H1 (cell line): ENCODE data around the gene RNU6-8. TPM values are rescaled to one million over a fixed set of nuclear protein-coding genes. Genes with fewer than 3 reads are reported as not detected.

Experiments
- CTCF ChIA-PET: fragments of 300-600 bp; sonication (Branson Sonifier 250); formaldehyde crosslinking; loops from one replicate; lab custom pipeline; 2021; ENCODE audit not compliant: partially characterized antibody; lab: Charles Lee
- POLR2A ChIA-PET: fragments of 300-600 bp; sonication (Branson Sonifier 250); formaldehyde crosslinking; loops from one replicate; lab custom pipeline; 2021; ENCODE audit warnings: inconsistent platforms; ENCODE audit not compliant: partially characterized antibody; lab: Charles Lee
- DNase-seq, 2 experiments: peaks; one replicate each; pipeline versions ENCODE4 v3.0.0 to v3.0.0-alpha.2; 2010 to 2022; ENCODE audit warnings: low spot score in 2 of 2, low read depth in 1 of 2, mixed read lengths in 1 of 2
- FAIRE-seq: peaks from 2 replicates; lab custom pipeline; 2011; peaks lifted over from hg19 to GRCh38; lab: Jason Lieb, UNC
- H2AFZ ChIP-seq: 2 replicates; pipeline ENCODE4 v1.8.1; 2012; ENCODE audit warnings: low read length, inconsistent platforms
- H2AK5ac ChIP-seq: 2 replicates; pipeline ENCODE4 v1.6.1; 2013; ENCODE audit warnings: low read depth, low read length
- H2BK120ac ChIP-seq: replicated peaks from 2 replicates; pipeline ENCODE3; 2013; ENCODE audit warnings: low read depth, low read length, inconsistent platforms
- H2BK12ac ChIP-seq: 2 replicates; pipeline ENCODE4 v1.6.1; 2013; ENCODE audit warnings: low read depth, low read length
- H2BK15ac ChIP-seq: 2 replicates; pipeline ENCODE4 v1.6.1; 2013; ENCODE audit warnings: low read length
- H2BK20ac ChIP-seq: 2 replicates; pipeline ENCODE4 v1.6.1; 2013; ENCODE audit warnings: low read length
- H2BK5ac ChIP-seq: 2 replicates; pipeline ENCODE4 v1.6.1; 2013; ENCODE audit warnings: low read depth, low read length
- H3K14ac ChIP-seq: 2 replicates; pipeline ENCODE4 v1.6.1; 2013; ENCODE audit warnings: inconsistent platforms; ENCODE audit not compliant: insufficient read length
- H3K18ac ChIP-seq: 2 replicates; pipeline ENCODE4 v1.6.1; 2013; ENCODE audit warnings: low read length; ENCODE audit errors: extremely low read depth
- H3K23ac ChIP-seq: 2 replicates; pipeline ENCODE4 v1.6.1; 2013; ENCODE audit warnings: inconsistent platforms; ENCODE audit not compliant: insufficient read length
- H3K23me2 ChIP-seq: 2 replicates; pipeline ENCODE4 v1.6.1; 2013; ENCODE audit warnings: low read depth, low read length
- H3K27ac ChIP-seq: 2 replicates; pipeline ENCODE4 v1.6.1; 2011; ENCODE audit warnings: low read depth, low read length, inconsistent platforms
- H3K27me3 ChIP-seq, 4 experiments: replicated peaks in 1 of 4; 1 replicate in 1 of 4; 2 replicates in 3 of 4; pipeline versions ENCODE4 v1.6.1 to v1.8.1; 2011 to 2013; ENCODE audit warnings: low read length in 3 of 4, mild to moderate bottlenecking in 3 of 4, inconsistent platforms in 2 of 4, mixed read lengths in 2 of 4, moderate library complexity in 1 of 4; ENCODE audit not compliant: control insufficient read depth in 3 of 4, insufficient read depth in 3 of 4; ENCODE audit errors: extremely low read depth in 1 of 4
- H3K36me3 ChIP-seq, 4 experiments: 2 replicates each; pipeline versions ENCODE4 v1.6.1 to v1.8.1; 2011 to 2013; ENCODE audit warnings: mild to moderate bottlenecking in 4 of 4, low read length in 3 of 4, moderate library complexity in 2 of 4, control low read depth in 1 of 4, inconsistent platforms in 1 of 4; ENCODE audit not compliant: insufficient read depth in 4 of 4, control insufficient read depth in 2 of 4
- H3K4ac ChIP-seq: replicated peaks from 2 replicates; pipeline ENCODE3; 2013; ENCODE audit warnings: low read length, low read depth, mixed read lengths, inconsistent platforms; ENCODE audit not compliant: insufficient read length
- H3K4me1 ChIP-seq, 4 experiments: replicated peaks in 1 of 4; 1 replicate in 1 of 4; 2 replicates in 3 of 4; pipeline versions ENCODE4 v1.6.1 to v1.8.1; 2011 to 2013; ENCODE audit warnings: low read length in 3 of 4, inconsistent platforms in 2 of 4, mixed read lengths in 1 of 4; ENCODE audit not compliant: insufficient read depth in 4 of 4, control insufficient read depth in 3 of 4
- H3K4me2 ChIP-seq, 2 experiments: 2 replicates each; pipeline versions ENCODE4 v1.6.1 to v1.8.1; 2011 to 2013; ENCODE audit warnings: low read depth in 2 of 2, low read length in 2 of 2, control low read depth in 1 of 2, inconsistent platforms in 1 of 2, mild to moderate bottlenecking in 1 of 2; ENCODE audit not compliant: insufficient read depth in 1 of 2
- H3K4me3 ChIP-seq, 4 experiments: fragments of 200-600, 300-600 bp in 1 of 4; sonication (generic), shearing (Covaris generic), sonication (Bioruptor Twin) in 1 of 4; 2 replicates each; pipeline versions ENCODE4 v1.5.1 to v1.8.1; 2011 to 2016; ENCODE audit warnings: low read length in 4 of 4, low read depth in 3 of 4, control low read depth in 2 of 4, inconsistent platforms in 2 of 4, mild to moderate bottlenecking in 2 of 4, mixed read lengths in 1 of 4, moderate library complexity in 1 of 4; ENCODE audit not compliant: insufficient read depth in 2 of 4; ENCODE audit errors: extremely low read depth in 1 of 4
- H3K56ac ChIP-seq: replicated peaks from 2 replicates; pipeline ENCODE3; 2013; ENCODE audit warnings: low read depth, mild to moderate bottlenecking, mixed read lengths, low read length, inconsistent platforms; ENCODE audit not compliant: insufficient read length
- H3K79me1 ChIP-seq: 2 replicates; pipeline ENCODE4 v1.6.1; 2013; ENCODE audit warnings: low read depth, low read length, control low read depth
- H3K79me2 ChIP-seq, 2 experiments: 2 replicates each; pipeline versions ENCODE4 v1.6.1 to v1.8.1; 2012 to 2013; ENCODE audit warnings: low read length in 2 of 2, mild to moderate bottlenecking in 2 of 2, inconsistent platforms in 1 of 2; ENCODE audit not compliant: insufficient read depth in 2 of 2, control insufficient read depth in 1 of 2
- H3K9ac ChIP-seq, 4 experiments: replicated peaks in 1 of 4; 1 replicate in 1 of 4; 2 replicates in 3 of 4; pipeline versions ENCODE4 v1.6.1 to v1.8.1; 2011 to 2013; ENCODE audit warnings: low read depth in 3 of 4, low read length in 3 of 4, control low read depth in 2 of 4, mild to moderate bottlenecking in 2 of 4, moderate library complexity in 2 of 4, inconsistent platforms in 1 of 4; ENCODE audit errors: extremely low read depth in 1 of 4
- H3K9me3 ChIP-seq, 2 experiments: 2 replicates each; pipeline versions ENCODE4 v1.6.1 to v1.8.1; 2012 to 2013; ENCODE audit warnings: mild to moderate bottlenecking in 2 of 2, moderate library complexity in 2 of 2, control low read depth in 1 of 2, inconsistent platforms in 1 of 2, low read depth in 1 of 2, low read length in 1 of 2, mixed read lengths in 1 of 2; ENCODE audit not compliant: insufficient read depth in 2 of 2
- H4K20me1 ChIP-seq, 2 experiments: replicated peaks in 1 of 2; 2 replicates each; pipeline versions ENCODE3 to v1.8.1; 2011 to 2013; ENCODE audit warnings: inconsistent platforms in 2 of 2, low read length in 2 of 2, mild to moderate bottlenecking in 1 of 2; ENCODE audit not compliant: insufficient read depth in 2 of 2, control insufficient read depth in 1 of 2
- H4K5ac ChIP-seq: 2 replicates; pipeline ENCODE4 v1.6.1; 2013; ENCODE audit warnings: low read length, low read depth, mixed read lengths, inconsistent platforms; ENCODE audit not compliant: insufficient read length
- H4K8ac ChIP-seq: 2 replicates; pipeline ENCODE4 v1.8.0; 2013; ENCODE audit warnings: mild to moderate bottlenecking, moderate library complexity, low read length, inconsistent platforms; ENCODE audit not compliant: insufficient read depth; ENCODE audit errors: extremely low read depth
- H4K91ac ChIP-seq: replicated peaks from 2 replicates; pipeline ENCODE3; 2013; ENCODE audit warnings: low read length, mixed read lengths, inconsistent platforms; ENCODE audit not compliant: insufficient read length
- BRCA1 ChIP-seq: IDR thresholded peaks from 2 replicates; pipeline ENCODE4 v1.6.1; 2012; ENCODE audit warnings: low read depth, low read length, improper control_type of control experiment
- CBX8 ChIP-seq: fragments of 300-800, 300-1000 bp; sonication (generic); IDR thresholded peaks from 2 replicates; pipeline ENCODE4 v1.7.1; 2016; ENCODE audit warnings: low read depth, low read length, borderline replicate concordance
- CREB1 ChIP-seq: IDR thresholded peaks from 2 replicates; pipeline ENCODE4 v1.6.1; 2012; ENCODE audit warnings: inconsistent platforms
- CTBP2 ChIP-seq: IDR thresholded peaks from 2 replicates; pipeline ENCODE4 v1.7.0; 2011; ENCODE audit warnings: borderline replicate concordance, mild to moderate bottlenecking, moderate library complexity, mixed read lengths, low read length; ENCODE audit not compliant: insufficient read depth, insufficient read length
- JUN ChIP-seq: IDR thresholded peaks from 2 replicates; pipeline ENCODE4 v1.6.1; 2011; ENCODE audit warnings: low read depth, mild to moderate bottlenecking, improper control_type of control experiment, low read length
- KDM1A ChIP-seq: fragments of 200-600, 300-600 bp; sonication (generic); IDR thresholded peaks from 2 replicates; pipeline ENCODE4 v1.7.1; 2016; ENCODE audit warnings: mild to moderate bottlenecking, low read length, borderline replicate concordance
- PHF8 ChIP-seq: fragments of 200-600 bp; sonication (generic); conservative IDR thresholded peaks from 2 replicates; pipeline ENCODE4 v1.7.1; 2012; ENCODE audit warnings: low read depth, mild to moderate bottlenecking, inconsistent platforms, low read length, moderate library complexity
- POLR2A ChIP-seq, 2 experiments: IDR thresholded peaks; 1 replicate in 1 of 2; 2 replicates in 1 of 2; pipeline ENCODE4 v1.6.1; 2011; ENCODE audit warnings: low read depth in 2 of 2, low read length in 2 of 2, mild to moderate bottlenecking in 2 of 2; ENCODE audit errors: control extremely low read depth in 1 of 2
- POLR2AphosphoS5 ChIP-seq: IDR thresholded peaks from 2 replicates; pipeline ENCODE4 v1.6.1; 2011; ENCODE audit warnings: low read depth, low read length
- RAD21 ChIP-seq, 2 experiments: IDR thresholded peaks in 1 of 2; conservative IDR thresholded peaks in 1 of 2; 2 replicates each; pipeline ENCODE4 v1.6.1; 2011; ENCODE audit warnings: low read depth in 2 of 2, low read length in 2 of 2, improper control_type of control experiment in 1 of 2, inconsistent platforms in 1 of 2, mild to moderate bottlenecking in 1 of 2, moderate library complexity in 1 of 2
- SIN3A ChIP-seq, 2 experiments: IDR thresholded peaks in 1 of 2; conservative IDR thresholded peaks in 1 of 2; 2 replicates each; pipeline ENCODE4 v1.6.1; 2011 to 2012; ENCODE audit warnings: low read length in 2 of 2, improper control_type of control experiment in 1 of 2, low read depth in 1 of 2, mild to moderate bottlenecking in 1 of 2
- WGBS, 2 experiments: shearing (Covaris generic) in 1 of 2; methylation state at CpG; one replicate each; pipeline versions ENCODE4 v1.1.6 to v1.1.7; 2013 to 2015; ENCODE audit warnings: low lambda C conversion rate in 2 of 2, mixed read lengths in 2 of 2, inconsistent platforms in 1 of 2, low coverage in 1 of 2, missing lambda C conversion rate in 1 of 2; ENCODE audit not compliant: insufficient replicate concordance in 2 of 2, insufficient coverage in 1 of 2, insufficient read length in 1 of 2; ENCODE audit errors: extremely low coverage in 1 of 2, missing lambda C conversion rate in 1 of 2; 5-methylcytosine and 5-hydroxymethylcytosine counted together
- polyA plus RNA-seq, 7 experiments: library from polyadenylated mRNA; depleted of rRNA in 3 of 7; stranded (reverse) in 5 of 7; unstranded in 2 of 7; fragments of >200 nt in 5 of 7; fragments of 200-250 nt in 2 of 7; gene quantifications; 1 replicate in 5 of 7; 2 replicates in 1 of 7; 4 replicates in 1 of 7; pipeline versions ENCODE4 v1.2.1 to v1.2.3, GENCODE V29; 2011 to 2013; ENCODE audit warnings: missing spikeins in 2 of 7, mixed read lengths in 2 of 7
- total RNA-seq: library from RNA; stranded (reverse); fragmentation: NEBNext Ultra II Directional; extraction: Animal tissue kit (Norgen Biotek cat#: 25700); gene quantifications from 2 replicates; pipeline ENCODE4 v1.2.1, GENCODE V29; 2021
- TF ChIP-seq, protein P1 (sequence below): IDR thresholded peaks from 2 replicates; pipeline ENCODE4 v1.6.1; 2011; ENCODE audit warnings: low read length, improper control_type of control experiment

RNU6-8 gene
- total and polyA plus RNA-seq, 2 of the 8 experiments (the other 6 are each of a cell fraction or from before 2014, with no cell fraction given) = not detected

DNA sequence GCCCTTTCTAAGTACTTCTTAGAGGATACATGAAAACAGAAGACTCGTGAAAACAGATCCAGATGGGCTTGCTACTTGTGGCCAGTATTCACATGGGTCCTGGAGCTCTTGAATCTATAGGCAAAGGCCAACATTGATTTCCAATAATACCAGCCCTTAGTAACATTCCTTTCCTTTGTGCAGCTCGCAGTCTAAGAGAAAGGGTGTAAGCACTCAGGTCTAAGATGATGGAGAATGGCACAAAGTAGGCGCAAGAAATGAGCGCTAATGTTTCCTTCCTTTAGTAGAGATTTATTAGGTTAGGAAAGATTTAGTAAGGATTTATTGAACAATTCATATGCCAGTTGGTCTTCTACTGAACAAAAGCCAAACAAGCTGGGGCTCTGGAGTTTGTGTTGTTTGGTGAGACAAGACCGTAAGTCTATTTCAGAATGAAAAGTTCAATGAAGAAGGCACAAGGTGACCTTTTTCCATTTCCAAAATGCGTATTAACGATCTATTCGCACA, 525 bp downstream of the RNU6-8 start:
- TF ChIP-seq CTBP2 = no peak
- TF ChIP-seq JUN = no peak
- no peak for TF ChIP-seq POLR2AphosphoS5
- no peak for TF ChIP-seq RAD21 (IDR thresholded peaks at IDR 0.05 in 1 of 2, conservative IDR thresholded peaks at IDR 0.05 in 1 of 2; ENCODE audit: low read depth in 2 of 2, low read length in 2 of 2)
- TF ChIP-seq CBX8 = no peak
- no peak for TF ChIP-seq BRCA1
- no peak for TF ChIP-seq SIN3A (conservative IDR thresholded peaks at IDR 0.05 in 1 of 2, IDR thresholded peaks at IDR 0.05 in 1 of 2; ENCODE audit: low read depth in 1 of 2, low read length in 2 of 2)
- no peak for TF ChIP-seq PHF8
- TF ChIP-seq POLR2A (IDR thresholded peaks at IDR 0.05; ENCODE audit: control extremely low read depth in 1 of 2, low read depth in 2 of 2, low read length in 2 of 2) = no peak
- no peak for TF ChIP-seq CREB1
- TF ChIP-seq, protein P1, sequence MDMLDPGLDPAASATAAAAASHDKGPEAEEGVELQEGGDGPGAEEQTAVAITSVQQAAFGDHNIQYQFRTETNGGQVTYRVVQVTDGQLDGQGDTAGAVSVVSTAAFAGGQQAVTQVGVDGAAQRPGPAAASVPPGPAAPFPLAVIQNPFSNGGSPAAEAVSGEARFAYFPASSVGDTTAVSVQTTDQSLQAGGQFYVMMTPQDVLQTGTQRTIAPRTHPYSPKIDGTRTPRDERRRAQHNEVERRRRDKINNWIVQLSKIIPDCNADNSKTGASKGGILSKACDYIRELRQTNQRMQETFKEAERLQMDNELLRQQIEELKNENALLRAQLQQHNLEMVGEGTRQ = no peak
- no peak for TF ChIP-seq KDM1A
- Histone ChIP-seq H3K56ac (no peak overlapping the region), H3K23me2 (peaks cover 18% of the 10 kb centered on the region), H2BK20ac (no peak overlapping the region), H2BK15ac (no peak overlapping the region), H4K5ac (no peak overlapping the region), H4K91ac (no peak overlapping the region), H3K14ac (no peak overlapping the region), H2BK120ac (no peak overlapping the region), H2BK12ac (no peak overlapping the region), H2BK5ac (no peak overlapping the region), H3K4me3 (peak overlapping the region; percentile 48 to 93 (median 90); a peak in 7 of 8 replicates), H3K4me2 (peak overlapping the region; percentile 86 to 99), H3K9ac (peak overlapping the region in 2 of 4 experiments; percentile 6 to 9; a peak in 4 of 7 replicates), H2AFZ (peak overlapping the region; percentile 39; the same call in 1 of the 2 replicates), H3K79me2 (no peaks in the 10 kb centered on the region), H2AK5ac (no peak overlapping the region), H3K18ac (no peak overlapping the region), H3K4ac (no peak overlapping the region), H4K20me1 (peaks cover 0 to 2% of the 10 kb centered on the region in 2 experiments), H3K79me1 (no peaks in the 10 kb centered on the region), H3K27me3 (no peaks in the 10 kb centered on the region; a peak in 1 of 7 replicates), H3K27ac (no peak overlapping the region), H3K23ac (no peak overlapping the region), H4K8ac (no peak overlapping the region), H3K36me3 (no peaks in the 10 kb centered on the region), H3K4me1 (peaks cover 0 to 4% (median under 1%) of the 10 kb centered on the region in 4 experiments; a peak in 2 of 7 replicates), H3K9me3 (no peaks in the 10 kb centered on the region)
- 10% methylated on average over 8 of the region's 8 CpGs; no CpG with 5 or more reads in 1 of the 2 experiments for WGBS, 2 experiments
- CTCF ChIA-PET = interaction anchor here (0.6 to 1.3 kb wide), 3 partner anchors 42 to 203 kb away, joined by 3 read pairs; no protein-coding TSS in a partner anchor
- DNase-seq (no peak), FAIRE-seq (no peak)
- POLR2A ChIA-PET = interaction anchor here (2.4 kb wide), 1 partner anchor 125 kb away, joined by 17 read pairs; the partner anchor contains the start of gene ARHGAP5
